GM18507 (cell line): ENCODE data around the gene HLA-DRA.
A peak's percentile ranks its signal among the peaks of the same experiment; 100 is the strongest.

Experiments
- DNase-seq: peaks from one replicate; pipeline ENCODE4 v3.0.0; 2011; ENCODE audit warnings: low read depth; ENCODE audit not compliant: insufficient read length; ENCODE audit errors: extremely low spot score
- FAIRE-seq: peaks from 2 replicates; lab custom pipeline; 2011; peaks lifted over from hg19 to GRCh38; lab: Jason Lieb, UNC

HLA-DRA gene

GRCh38 chr6:32439602-32440214 lies at the start of gene HLA-DRA:
TSS of gene HLA-DRA (plus strand) at chr6:32439887. CDS start at chr6:32439951, 64 bp downstream.
- FAIRE-seq (peak; percentile 98), DNase-seq (peak; percentile 61)

- no peak for DNase-seq
- FAIRE-seq = no peak
Observed at GRCh38 chr6:32391505-32391904, 48.2 kb upstream of the HLA-DRA start.

GRCh38 chr6:32393665-32394420 lies 45.8 kb upstream of the HLA-DRA start:
- no peak for DNase-seq
- FAIRE-seq = no peak

- FAIRE-seq (no peak), DNase-seq (no peak)
Observed at GRCh38 chr6:32396028-32396427, 43.7 kb upstream of the HLA-DRA start.

GRCh38 chr6:32397252-32397920 lies 42.3 kb upstream of the HLA-DRA start:
- FAIRE-seq (peak; percentile 96), DNase-seq (no peak)

- DNase-seq (no peak), FAIRE-seq (no peak)
Observed at GRCh38 chr6:32401284-32401963, 38.3 kb upstream of the HLA-DRA start.

- DNase-seq (no peak), FAIRE-seq (no peak)
Observed at GRCh38 chr6:32402812-32403211, 36.9 kb upstream of the HLA-DRA start.

GRCh38 chr6:32405656-32406055 lies 34.0 kb upstream of the HLA-DRA start:
- DNase-seq = no peak
- no peak for FAIRE-seq

GRCh38 chr6:32406197-32406596 lies 33.5 kb upstream of the HLA-DRA start:
- DNase-seq (no peak), FAIRE-seq (no peak)

- FAIRE-seq = no peak
Observed at GRCh38 chr6:32406857-32407256, 32.8 kb upstream of the HLA-DRA start, which contains the start of gene BTNL2. TSS of gene BTNL2 (minus strand) at chr6:32407181. CDS start at chr6:32407123, 58 bp downstream.

GRCh38 chr6:32410906-32411305 lies 28.8 kb upstream of the HLA-DRA start:
- DNase-seq (no peak), FAIRE-seq (no peak)

More at GRCh38 chr6:32406857-32407256, 32.8 kb upstream of the HLA-DRA start, which contains the start of gene BTNL2:
- no peak for DNase-seq

- FAIRE-seq = no peak
Observed at GRCh38 chr6:32411566-32412327, 27.9 kb upstream of the HLA-DRA start.

GRCh38 chr6:32413427-32414047 lies 26.1 kb upstream of the HLA-DRA start:
- DNase-seq = no peak
- FAIRE-seq = peak; percentile 95

More at GRCh38 chr6:32411566-32412327, 27.9 kb upstream of the HLA-DRA start:
- DNase-seq = no peak

GRCh38 chr6:32415521-32416019 lies 24.1 kb upstream of the HLA-DRA start:
- FAIRE-seq (peak; percentile 94), DNase-seq (no peak)

GRCh38 chr6:32416036-32416435 lies 23.7 kb upstream of the HLA-DRA start:
- FAIRE-seq (no peak), DNase-seq (no peak)

GRCh38 chr6:32424589-32425300 lies 14.9 kb upstream of the HLA-DRA start:
- DNase-seq (no peak), FAIRE-seq (no peak)

GRCh38 chr6:32426338-32426737 lies 13.3 kb upstream of the HLA-DRA start:
- no peak for DNase-seq
- no peak for FAIRE-seq

GRCh38 chr6:32427218-32427617 lies 12.5 kb upstream of the HLA-DRA start:
- DNase-seq (no peak), FAIRE-seq (no peak)
